Eye (tissue), 1 donor: Measurements from ENCODE around the gene POLH.
"Not testable (repeated sequence)": the region's sequence is repeated elsewhere in the genome, so short reads cannot be mapped to it uniquely, and the experiment has no call there.

ENCODE experiments used
- DNase-seq: peaks from one replicate; pipeline ENCODE4 v3.0.0-alpha.2; 2015

POLH gene

DNA sequence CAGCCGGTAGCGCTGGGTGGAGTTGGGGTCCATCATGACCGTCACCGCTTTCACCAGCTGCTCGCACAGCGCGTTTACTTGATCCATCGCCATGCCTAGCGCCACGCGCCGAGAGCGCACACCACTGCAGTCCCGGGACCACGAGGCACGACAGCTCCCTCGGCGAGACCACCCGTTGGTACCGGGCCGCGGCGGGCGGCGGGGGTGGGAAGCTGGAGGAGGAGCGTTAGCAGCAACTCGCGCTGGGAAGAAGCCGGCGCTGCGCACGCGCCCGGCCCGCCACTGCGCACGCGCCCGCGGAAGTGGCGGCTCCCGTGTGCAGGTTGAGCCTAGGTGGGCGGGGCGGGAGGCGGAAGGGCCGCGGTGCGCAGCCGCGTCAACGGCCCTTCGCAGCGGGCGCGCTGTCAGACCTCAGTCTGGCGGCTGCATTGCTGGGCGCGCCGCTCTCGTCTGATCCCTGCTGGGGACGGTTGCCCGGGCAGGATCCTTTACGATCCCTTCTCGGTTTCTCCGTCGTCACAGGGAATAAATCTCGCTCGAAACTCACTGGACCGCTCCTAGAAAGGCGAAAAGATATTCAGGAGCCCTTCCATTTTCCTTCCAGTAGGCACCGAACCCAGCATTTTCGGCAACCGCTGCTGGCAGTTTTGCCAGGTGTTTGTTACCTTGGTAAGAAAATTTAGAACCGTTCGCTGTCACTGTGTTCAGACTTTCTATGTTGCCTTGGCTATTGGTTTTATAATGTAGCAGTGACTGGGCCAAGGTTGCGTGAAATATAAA, at the start of gene POLH, which contains the start of gene XPO5:
Gene POLH (plus strand): TSS at position 414 of the 780 bp plus-strand sequence. CDS start 6,135 bp downstream, outside the sequence.
Gene XPO5 (minus strand): TSS at position 267 of the 780 bp plus-strand sequence. CDS start 174 bp downstream, at position 93.
- peak; percentile 95 for DNase-seq

- no peak for DNase-seq
Observed at GRCh38 chr6:43532201-43532600, 43.8 kb upstream of the POLH start.

GRCh38 chr6:43538986-43539385, 37.0 kb upstream of the POLH start:
- DNase-seq, result not testable (repeated sequence)

GRCh38 chr6:43539409-43539808, 36.6 kb upstream of the POLH start:
- not testable (repeated sequence) for DNase-seq

- no peak for DNase-seq
Observed at GRCh38 chr6:43540507-43540906, 35.5 kb upstream of the POLH start.

DNA sequence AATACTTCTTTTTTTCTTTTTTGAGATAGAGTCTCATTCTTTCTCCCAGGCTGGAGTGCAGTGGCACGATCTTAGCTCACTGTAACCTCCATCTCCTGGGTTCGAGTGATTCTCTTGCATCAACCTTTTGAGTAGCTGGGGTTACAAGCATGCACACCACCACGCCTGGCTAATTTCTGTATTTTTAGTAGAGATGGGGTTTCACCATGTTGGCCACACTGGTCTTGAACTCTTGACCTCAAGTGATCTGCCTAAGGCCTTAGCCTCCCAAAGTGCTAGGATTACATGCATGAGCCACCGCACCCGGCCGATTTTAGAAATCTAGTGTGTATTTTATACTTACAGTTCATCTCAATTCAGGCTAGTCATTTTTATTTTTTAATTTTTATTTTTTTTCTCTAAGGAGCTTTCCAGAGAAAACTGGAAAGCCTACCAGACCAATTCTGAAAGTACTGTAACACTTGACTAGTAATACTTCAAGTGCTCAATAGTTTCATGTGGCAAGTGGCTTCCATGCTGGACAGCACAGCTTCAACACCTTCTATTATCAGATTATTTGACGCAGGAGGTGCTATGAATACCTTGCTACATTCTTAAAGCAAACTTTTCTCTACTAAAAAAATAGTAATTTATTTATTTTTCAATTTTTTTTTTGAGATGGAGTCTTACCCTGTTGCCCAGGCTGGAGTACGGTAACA, 34.1 kb upstream of the POLH start:
- no peak for DNase-seq

DNA sequence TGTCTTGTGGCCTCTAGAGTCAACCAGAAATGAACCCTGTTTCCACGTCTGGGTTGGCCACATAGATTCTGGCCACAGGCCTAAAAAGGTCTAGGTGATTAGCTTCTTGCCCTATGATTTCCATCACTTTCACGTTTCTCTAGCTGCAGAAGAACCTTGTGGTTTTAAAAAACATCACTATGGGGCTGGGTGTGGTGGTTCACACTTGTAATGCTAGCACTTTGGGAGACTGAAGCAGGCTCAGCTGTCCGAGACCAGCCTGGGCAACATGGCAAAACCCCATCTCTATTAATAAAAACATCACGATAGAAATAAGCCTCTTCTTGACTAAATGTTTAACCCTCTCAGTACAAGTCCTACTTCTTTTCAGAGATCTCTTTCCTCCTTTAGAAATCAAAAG, 31.5 kb upstream of the POLH start:
- DNase-seq, result no peak

- DNase-seq, result no peak
Observed at GRCh38 chr6:43547222-43547621, 28.8 kb upstream of the POLH start.

- not testable (repeated sequence) for DNase-seq
Observed at GRCh38 chr6:43557620-43558019, 18.4 kb upstream of the POLH start.

GRCh38 chr6:43559328-43559727, 16.7 kb upstream of the POLH start:
- no peak for DNase-seq

GRCh38 chr6:43570876-43571441, 5.0 kb upstream of the POLH start:
- no peak for DNase-seq

DNA sequence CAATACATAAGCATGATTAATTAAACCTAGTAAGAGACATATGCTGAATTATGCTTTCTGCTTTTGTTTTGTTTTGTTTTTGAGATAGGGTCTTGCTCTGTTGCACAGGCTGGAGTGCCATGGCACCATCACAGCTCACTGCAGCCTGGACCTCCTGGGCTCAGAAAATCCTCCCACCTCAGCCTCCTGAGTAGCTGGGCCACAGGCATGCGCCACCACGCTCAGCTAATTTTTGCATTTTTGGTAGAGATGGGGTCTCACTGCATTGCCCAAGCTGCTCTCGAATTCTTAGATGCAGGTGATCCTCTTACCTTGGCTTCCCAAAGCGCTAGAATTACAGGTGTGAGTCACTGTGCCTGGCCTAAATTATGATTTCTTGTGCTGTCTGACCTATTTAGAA, 4.0 kb upstream of the POLH start:
- no peak for DNase-seq

DNA sequence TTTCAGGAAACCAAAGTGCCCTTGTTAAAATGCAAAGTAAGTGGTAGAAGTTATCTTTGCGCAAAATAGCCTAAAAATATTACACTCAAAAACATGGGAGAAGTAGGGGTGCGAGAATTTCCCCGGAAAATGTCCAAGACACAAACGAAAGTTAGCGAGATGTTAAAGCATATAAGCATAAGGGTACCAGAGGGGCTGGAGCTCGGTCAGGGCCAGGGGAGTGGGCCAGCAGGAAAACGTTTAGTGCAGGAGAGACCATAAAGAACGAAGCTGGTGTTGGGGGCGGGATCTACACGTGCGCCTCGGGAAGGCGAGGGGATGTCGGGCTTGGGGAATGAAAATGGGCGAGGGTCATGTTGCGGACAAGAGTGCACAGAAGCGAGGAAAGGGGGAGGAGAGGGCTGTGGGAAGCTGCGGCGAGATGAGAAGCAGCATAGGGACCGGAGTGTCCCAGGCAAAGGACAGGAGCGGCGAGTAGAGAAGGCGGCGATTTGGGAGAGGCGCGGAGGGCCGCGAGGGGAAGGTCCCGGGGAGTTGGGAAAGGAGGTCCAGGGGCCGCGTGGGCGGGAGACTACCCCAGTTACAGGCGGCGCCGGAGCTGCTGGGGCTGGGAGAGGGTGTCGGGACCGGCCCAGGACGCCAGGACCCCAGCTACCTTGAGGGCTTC, 747 bp upstream of the POLH start:
- DNase-seq, result peak; percentile 72

DNA sequence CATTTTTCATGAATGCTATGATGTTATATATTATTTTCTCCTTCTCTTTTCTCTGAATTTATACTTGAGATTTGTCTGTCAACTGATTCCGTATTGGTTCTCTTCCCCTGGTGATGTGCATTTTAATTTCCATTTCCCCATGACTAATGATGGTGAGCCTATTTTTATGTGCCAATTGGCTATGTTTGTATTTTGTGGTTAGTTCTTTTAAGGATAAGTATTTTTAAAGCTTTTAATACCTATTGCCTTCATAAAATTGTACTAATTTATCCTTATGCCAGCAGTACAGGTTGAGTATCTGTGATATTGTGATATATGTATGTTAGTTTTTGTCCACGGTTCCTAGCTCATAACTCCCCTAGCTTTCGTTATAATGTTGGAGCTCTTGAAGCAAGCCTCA, 2.8 kb downstream of the POLH start:
- DNase-seq, result no peak

- no peak for DNase-seq
Observed at GRCh38 chr6:43579171-43579570, 3.2 kb downstream of the POLH start.

DNA sequence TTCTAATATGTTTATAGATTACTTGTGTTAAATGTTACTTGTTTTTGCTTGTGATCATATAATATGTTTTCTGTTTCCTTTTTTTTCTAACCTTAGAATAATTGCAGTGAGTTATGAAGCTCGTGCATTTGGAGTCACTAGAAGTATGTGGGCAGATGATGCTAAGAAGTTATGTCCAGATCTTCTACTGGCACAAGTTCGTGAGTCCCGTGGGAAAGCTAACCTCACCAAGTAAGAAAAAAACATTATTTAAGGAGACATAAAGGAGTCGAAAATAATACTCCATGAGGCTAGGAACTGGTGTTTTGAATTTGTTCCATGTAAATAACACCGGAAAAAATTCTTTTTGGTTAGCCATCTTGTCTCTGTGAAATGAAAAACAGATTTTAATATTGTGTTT, 6.9 kb downstream of the POLH start:
- no peak for DNase-seq

GRCh38 chr6:43584892-43585570, 9.0 kb downstream of the POLH start:
- no peak for DNase-seq

GRCh38 chr6:43588194-43588593, 12.2 kb downstream of the POLH start:
- no peak for DNase-seq

DNA sequence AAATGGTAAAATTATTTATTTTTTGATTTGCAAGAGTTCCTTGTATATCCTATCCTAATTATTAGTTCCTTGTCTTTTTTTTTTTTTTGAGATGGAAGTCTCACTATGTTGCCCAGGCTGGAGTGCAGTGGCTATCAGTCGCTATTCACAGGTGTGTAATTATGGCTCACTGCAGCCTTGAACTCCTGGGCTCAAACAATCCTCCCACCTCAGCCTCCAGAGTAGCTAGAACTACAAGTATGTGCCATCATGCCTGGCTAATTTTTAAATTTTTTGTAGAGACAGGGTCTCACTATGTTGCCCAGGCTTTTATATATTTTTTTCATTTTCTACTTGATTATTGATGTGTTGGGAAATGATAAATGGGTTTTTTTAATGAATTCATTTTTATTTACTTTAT, 13.6 kb downstream of the POLH start:
- DNase-seq, result not testable (repeated sequence)

DNA sequence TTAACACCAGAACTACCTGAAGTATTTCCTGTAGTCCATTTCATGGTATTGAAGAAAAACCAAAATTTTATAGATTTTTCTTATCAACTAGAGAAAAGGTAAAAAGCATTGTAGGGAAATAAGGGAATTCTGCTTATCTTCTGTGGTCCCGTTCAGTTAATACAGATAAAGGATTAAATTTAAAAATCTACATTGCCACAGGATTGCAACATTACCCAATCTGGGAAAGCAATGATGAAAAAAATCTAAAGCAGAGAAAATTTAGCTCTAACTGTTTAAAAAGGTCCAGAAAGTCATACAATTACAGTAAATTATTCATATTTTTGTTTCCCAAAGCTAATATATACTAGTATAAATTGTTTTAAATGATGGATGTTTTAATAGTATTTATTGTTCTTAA, 18.0 kb downstream of the POLH start:
- DNase-seq, result no peak

DNA sequence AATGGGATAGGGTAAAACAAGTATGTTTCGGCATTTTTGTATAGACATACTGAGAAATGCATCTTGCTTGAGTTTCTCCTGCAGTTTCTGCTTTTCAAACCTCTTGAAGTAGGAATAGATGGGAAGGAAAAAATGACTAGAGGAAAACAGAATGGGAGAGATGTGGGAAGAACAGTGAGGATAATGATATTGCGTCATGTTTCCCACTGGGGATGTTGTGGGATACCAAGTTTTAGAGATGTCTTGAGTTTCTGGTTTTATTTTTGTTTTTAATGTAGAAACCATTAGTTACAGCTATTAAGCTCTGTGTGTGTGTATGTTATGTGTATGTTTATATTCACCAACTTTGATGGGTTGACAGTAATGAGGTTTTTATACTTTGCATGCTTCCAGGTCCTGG, 24.6 kb downstream of the POLH start:
- DNase-seq, result no peak

DNA sequence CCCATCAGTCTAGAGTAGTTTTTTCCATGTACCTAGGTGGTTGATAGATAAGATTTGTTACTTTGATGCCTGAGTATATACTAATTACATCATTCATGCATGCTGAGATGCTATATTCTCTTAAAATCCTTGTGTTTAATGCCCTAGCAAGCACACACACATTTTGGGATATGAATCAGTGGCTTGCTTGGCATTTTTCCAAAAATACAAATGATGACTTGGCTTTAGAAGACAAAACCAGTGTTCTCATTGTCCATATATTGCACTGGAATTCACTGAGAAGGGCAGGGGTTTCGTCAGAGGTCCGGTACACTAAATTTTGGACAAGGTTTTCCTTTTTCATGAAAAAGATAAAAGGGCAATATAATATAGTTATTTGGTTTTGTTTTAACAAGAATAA, 28.2 kb downstream of the POLH start:
- no peak for DNase-seq

DNA sequence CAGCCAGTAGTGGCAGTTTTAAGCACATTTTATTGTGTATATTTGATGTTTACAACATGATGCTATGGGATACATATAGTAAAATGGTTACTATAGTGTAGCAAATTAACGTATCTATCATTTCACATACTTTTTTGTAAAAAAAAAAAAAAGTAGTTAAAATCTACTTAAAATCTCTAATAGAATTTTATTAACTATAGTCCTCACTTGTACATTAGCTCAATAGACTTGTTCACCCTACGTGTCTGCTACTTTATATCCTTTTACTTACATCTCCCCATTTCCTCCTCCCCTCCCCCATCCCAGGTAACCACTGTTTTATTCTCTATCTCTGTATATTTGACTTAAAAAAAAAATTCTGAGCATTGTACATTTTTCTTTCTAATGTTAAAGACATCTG, 30.0 kb downstream of the POLH start:
- DNase-seq, result no peak
